Astrocyte of the spinal cord (primary cell): Measurements from ENCODE around the gene BRCA2.
A peak's percentile ranks its signal among the peaks of the same experiment; 100 is the strongest.

Source experiments
- DNase-seq: peaks from one replicate; pipeline ENCODE4 v3.0.0; 2011; ENCODE audit warnings: low read depth, low spot score
- H3K4me3 ChIP-seq: 2 replicates; pipeline ENCODE4 v1.5.1; 2011; ENCODE audit warnings: low read depth, mild to moderate bottlenecking, low read length, moderate library complexity
- in situ Hi-C: cut with HindIII; loops from 2 replicates; pipeline ENCODE4 v1.10.0; 2017; ENCODE audit warnings: low sequenced_read_pairs
- TF ChIP-seq, protein P1 (sequence below): IDR thresholded peaks from 2 replicates; pipeline ENCODE4 v1.5.1; 2012; ENCODE audit warnings: low read depth, mild to moderate bottlenecking, low read length, inconsistent platforms

BRCA2 gene, protein sequence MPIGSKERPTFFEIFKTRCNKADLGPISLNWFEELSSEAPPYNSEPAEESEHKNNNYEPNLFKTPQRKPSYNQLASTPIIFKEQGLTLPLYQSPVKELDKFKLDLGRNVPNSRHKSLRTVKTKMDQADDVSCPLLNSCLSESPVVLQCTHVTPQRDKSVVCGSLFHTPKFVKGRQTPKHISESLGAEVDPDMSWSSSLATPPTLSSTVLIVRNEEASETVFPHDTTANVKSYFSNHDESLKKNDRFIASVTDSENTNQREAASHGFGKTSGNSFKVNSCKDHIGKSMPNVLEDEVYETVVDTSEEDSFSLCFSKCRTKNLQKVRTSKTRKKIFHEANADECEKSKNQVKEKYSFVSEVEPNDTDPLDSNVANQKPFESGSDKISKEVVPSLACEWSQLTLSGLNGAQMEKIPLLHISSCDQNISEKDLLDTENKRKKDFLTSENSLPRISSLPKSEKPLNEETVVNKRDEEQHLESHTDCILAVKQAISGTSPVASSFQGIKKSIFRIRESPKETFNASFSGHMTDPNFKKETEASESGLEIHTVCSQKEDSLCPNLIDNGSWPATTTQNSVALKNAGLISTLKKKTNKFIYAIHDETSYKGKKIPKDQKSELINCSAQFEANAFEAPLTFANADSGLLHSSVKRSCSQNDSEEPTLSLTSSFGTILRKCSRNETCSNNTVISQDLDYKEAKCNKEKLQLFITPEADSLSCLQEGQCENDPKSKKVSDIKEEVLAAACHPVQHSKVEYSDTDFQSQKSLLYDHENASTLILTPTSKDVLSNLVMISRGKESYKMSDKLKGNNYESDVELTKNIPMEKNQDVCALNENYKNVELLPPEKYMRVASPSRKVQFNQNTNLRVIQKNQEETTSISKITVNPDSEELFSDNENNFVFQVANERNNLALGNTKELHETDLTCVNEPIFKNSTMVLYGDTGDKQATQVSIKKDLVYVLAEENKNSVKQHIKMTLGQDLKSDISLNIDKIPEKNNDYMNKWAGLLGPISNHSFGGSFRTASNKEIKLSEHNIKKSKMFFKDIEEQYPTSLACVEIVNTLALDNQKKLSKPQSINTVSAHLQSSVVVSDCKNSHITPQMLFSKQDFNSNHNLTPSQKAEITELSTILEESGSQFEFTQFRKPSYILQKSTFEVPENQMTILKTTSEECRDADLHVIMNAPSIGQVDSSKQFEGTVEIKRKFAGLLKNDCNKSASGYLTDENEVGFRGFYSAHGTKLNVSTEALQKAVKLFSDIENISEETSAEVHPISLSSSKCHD (N-terminal part only)

DNA sequence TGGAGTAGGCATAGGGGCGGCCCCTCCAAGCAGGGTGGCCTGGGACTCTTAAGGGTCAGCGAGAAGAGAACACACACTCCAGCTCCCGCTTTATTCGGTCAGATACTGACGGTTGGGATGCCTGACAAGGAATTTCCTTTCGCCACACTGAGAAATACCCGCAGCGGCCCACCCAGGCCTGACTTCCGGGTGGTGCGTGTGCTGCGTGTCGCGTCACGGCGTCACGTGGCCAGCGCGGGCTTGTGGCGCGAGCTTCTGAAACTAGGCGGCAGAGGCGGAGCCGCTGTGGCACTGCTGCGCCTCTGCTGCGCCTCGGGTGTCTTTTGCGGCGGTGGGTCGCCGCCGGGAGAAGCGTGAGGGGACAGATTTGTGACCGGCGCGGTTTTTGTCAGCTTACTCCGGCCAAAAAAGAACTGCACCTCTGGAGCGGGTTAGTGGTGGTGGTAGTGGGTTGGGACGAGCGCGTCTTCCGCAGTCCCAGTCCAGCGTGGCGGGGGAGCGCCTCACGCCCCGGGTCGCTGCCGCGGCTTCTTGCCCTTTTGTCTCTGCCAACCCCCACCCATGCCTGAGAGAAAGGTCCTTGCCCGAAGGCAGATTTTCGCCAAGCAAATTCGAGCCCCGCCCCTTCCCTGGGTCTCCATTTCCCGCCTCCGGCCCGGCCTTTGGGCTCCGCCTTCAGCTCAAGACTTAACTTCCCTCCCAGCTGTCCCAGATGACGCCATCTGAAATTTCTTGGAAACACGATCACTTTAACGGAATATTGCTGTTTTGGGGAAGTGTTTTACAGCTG, at the start of gene BRCA2, which contains the start of gene ZAR1L:
Gene BRCA2 (plus strand): TSS at position 271 of the 790 bp plus-strand sequence. CDS start 953 bp downstream, outside the sequence.
Gene ZAR1L (minus strand): TSS at position 126 of the 790 bp plus-strand sequence. CDS start 3,438 bp downstream, outside the sequence.
- H3K4me3 ChIP-seq: peak within 1 kb of the TSS; percentile 88
- TF ChIP-seq, protein P1, sequence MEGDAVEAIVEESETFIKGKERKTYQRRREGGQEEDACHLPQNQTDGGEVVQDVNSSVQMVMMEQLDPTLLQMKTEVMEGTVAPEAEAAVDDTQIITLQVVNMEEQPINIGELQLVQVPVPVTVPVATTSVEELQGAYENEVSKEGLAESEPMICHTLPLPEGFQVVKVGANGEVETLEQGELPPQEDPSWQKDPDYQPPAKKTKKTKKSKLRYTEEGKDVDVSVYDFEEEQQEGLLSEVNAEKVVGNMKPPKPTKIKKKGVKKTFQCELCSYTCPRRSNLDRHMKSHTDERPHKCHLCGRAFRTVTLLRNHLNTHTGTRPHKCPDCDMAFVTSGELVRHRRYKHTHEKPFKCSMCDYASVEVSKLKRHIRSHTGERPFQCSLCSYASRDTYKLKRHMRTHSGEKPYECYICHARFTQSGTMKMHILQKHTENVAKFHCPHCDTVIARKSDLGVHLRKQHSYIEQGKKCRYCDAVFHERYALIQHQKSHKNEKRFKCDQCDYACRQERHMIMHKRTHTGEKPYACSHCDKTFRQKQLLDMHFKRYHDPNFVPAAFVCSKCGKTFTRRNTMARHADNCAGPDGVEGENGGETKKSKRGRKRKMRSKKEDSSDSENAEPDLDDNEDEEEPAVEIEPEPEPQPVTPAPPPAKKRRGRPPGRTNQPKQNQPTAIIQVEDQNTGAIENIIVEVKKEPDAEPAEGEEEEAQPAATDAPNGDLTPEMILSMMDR: no peak
- peak; percentile 90 for DNase-seq
- in situ Hi-C loops: no loop called here

DNA sequence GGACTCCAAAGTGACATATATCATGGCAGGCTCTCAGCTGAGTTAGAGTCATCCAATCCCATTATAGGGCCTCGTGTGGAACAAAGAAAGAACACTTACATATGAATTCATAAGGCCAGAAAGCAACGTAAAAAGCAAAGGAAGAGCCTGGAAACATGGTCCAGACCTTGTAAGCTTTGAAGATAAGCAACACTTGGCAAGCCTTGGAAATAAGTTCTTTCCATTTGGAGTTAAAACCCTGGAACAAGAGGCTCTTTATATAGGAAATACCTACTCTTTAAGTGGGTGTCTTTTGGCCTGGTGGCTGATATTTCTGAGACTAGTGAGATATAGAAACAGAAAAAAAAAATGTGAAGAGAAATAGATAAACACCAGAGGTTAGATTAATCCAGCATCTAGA, 49.6 kb upstream of the BRCA2 start:
- in situ Hi-C loops: no loop called here
- no peak overlapping the region for H3K4me3 ChIP-seq
- DNase-seq: no peak
- TF ChIP-seq, protein P1: no peak

DNA sequence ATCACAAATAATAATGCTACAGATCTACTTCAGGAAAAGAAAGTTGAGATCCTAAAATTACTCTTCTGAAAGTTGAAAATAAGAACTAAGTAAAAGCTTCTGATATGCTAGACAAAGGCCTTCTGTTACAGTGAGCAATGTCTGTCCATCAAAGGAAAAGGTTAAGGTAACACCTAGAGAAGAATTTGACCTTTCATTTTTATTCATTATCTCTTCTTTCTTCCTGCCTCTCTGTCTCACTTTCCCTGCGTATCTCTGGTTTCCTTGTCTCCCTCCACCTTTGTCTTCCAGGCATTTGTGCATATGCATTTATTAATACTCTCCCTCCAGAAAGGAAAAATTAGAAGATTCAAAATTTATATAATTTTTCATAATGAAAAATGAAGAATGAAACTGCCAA, 49.2 kb upstream of the BRCA2 start:
- in situ Hi-C loops: no loop called here
- no peak overlapping the region for H3K4me3 ChIP-seq
- DNase-seq: no peak
- TF ChIP-seq, protein P1: no peak

DNA sequence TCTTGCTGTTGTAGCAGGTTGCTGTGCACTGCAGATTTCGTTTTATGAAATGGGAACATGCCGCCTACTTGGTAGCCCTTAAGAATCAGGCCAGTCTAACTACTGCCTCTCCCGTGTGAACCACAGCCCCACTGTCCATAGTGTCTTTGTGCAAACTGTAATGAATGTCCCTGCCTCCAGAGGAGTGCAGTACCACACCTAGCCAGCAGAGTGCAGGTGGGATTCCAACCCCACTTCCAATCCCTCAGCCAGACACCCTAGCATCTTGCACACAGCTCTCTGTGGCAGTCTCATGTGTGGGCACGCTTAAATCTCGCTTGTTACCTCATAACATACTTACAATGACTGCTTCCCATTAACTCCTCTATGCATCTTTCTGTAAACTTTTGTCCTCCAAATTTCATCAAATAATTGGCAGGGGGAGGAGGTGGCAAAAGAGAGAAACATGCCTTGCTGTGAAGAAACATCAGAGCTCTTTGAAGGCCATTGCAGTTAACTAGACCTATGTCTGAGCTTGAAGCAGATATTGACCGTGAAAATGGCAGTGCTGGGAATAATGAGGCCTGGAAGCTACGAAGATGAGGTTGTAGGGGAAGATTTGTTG, 47.4 kb upstream of the BRCA2 start:
- TF ChIP-seq, protein P1: peak; percentile 62
- in situ Hi-C loops: no loop called here
- no peak overlapping the region for H3K4me3 ChIP-seq
- no peak for DNase-seq

DNA sequence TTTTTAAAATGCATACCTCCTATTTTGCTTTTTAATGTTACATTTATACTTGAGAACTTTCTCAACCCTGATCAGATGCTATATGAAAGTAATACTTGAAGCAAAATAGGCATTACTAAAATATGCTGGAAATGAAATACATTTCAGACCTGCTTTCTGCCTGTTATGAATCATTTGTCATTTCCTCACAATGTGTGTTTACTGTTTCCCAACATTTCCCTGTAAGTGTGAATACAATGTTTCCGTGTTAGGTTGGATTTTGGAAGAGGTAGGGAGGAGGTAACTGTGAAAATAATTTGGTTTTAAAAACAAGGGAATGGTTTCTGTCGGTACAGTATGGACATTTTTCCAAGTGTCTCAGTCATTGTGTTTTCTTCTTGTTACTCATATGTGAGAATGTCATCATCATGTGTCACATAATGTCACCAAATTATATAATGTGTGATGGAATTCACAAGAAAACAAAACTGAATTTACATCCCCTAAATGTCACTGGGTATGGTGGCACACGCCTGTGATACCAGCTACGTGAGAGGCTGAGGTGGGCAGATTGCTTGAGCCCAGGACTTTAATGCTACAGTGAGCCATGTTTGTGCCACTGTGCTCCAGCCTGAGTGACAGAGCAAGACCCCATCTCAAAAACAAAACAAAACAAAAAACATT, 43.2 kb upstream of the BRCA2 start:
- H3K4me3 ChIP-seq: no peak overlapping the region
- in situ Hi-C loops: no loop called here
- TF ChIP-seq, protein P1: no peak
- no peak for DNase-seq
